NCI-H526 treated with DMSO at 0.1 percent for 48 hours (cell line): Measurements from ENCODE around the gene FAM83E.

Experiments used
- DNase-seq: peaks from one replicate; lab custom pipeline; 2025; lab: John Stamatoyannopoulos, UW

The FAM83E gene

GRCh38 chr19:48575931-48576622 lies 38.8 kb downstream of the FAM83E start:
- no peak for DNase-seq

DNA sequence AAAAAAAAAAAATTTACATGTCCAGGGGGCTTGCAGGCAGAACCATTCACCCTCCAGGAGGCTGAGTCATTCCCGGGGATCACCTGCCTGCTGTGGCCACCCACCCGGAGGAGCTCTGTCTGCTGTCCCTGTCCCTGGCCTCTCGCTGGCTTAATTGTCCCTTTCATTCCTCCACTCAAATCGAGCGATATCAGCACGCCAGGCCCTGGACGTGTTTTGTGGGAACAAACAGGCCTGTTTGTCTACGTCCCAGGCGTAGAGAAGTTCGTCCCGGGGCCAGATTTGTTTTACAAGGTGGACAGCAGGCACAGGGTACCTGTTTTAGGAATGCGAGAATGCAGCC lies 41.7 kb downstream of the FAM83E start:
- no peak for DNase-seq

GRCh38 chr19:48571378-48572162 lies 43.3 kb downstream of the FAM83E start:
- DNase-seq, result no peak

GRCh38 chr19:48569814-48570213 lies 45.1 kb downstream of the FAM83E start:
- DNase-seq, result no peak

DNA sequence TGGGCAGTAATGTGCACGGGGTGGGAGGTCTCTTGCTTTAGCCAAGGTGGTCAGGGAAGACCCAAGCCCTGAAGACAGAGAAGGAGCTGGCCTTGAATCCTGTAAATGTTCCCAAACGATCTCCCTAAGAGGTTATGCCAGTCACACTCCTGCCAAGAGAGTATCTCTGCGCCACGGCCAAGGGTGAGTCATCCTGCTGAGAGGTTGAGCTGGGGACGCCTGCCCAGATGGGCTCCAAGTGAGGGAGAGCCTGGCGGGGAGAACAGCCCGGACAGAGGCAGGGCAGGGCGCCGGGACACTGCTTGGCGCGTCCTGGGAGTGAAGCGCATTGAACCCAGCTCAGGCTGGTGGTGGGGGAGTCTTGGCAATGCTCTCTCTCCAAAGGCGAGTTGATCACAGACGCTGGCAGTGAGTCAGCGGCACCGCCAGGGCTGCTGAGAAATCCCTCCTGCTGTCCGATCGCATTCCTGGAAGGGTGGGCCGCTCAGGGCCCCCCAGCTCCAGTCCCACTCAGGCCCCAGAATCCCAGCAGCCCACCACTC lies 46.5 kb downstream of the FAM83E start:
- no peak for DNase-seq

DNA sequence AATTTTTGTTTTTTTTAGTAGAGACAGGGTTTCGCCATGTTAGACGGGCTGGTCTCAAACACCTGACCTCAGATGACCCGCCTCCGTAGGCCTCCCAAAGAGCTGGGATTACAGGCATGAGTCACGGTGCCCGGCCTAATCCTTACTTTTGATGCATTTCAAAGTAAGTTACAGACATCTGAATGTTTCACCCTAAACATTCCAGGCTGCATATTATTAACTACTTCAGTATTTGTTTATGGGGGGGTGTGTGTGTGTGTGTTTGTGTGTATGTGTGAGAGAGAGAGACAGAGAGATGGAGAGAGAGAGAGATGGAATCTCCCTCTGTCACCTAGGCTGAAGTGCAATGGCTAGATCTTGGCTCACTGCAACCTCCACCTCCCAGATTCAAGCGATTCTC lies 49.8 kb downstream of the FAM83E start:
- DNase-seq, result no peak
